Erythroblast (primary cell): ENCODE measurements around the gene FTO.
"Not testable (repeated sequence)": the region's sequence is repeated elsewhere in the genome, so short reads cannot be mapped to it uniquely, and the experiment has no call there.

Source experiments
- DNase-seq, 2 experiments: peaks; one replicate each; lab custom pipeline; 2025; lab: John Stamatoyannopoulos, UW
- GATA1 ChIP-seq: IDR thresholded peaks from 2 replicates; pipeline ENCODE4 v1.6.1; 2011; ENCODE audit warnings: low read depth, mild to moderate bottlenecking, control low read depth, low read length, moderate library complexity
- POLR2A ChIP-seq: IDR thresholded peaks from 2 replicates; pipeline ENCODE4 v1.6.1; 2011; ENCODE audit warnings: mild to moderate bottlenecking, low read length

Gene FTO

DNA sequence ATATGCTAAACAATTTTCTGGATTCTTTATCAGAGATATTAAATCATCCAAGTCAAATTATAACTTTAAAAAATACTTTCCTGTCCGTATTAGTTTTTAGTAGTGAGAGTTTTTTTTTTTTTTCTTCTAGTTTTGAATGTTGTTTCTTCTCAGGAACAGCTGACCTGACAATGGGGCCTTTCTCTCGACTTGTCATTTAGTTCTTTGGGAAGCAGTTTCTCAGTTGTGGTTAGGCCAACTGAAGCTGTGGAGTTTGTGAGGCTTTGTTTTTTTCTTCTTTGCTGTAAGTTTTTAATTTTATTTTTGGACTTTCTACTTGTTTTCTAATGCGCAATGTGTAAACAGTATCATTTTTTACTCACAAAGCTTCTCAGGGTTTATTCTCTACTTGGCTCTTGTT is 140.8 kb downstream of the FTO start:
- TF ChIP-seq GATA1, result no peak
- no peak for TF ChIP-seq POLR2A
- DNase-seq, result no peak

DNA sequence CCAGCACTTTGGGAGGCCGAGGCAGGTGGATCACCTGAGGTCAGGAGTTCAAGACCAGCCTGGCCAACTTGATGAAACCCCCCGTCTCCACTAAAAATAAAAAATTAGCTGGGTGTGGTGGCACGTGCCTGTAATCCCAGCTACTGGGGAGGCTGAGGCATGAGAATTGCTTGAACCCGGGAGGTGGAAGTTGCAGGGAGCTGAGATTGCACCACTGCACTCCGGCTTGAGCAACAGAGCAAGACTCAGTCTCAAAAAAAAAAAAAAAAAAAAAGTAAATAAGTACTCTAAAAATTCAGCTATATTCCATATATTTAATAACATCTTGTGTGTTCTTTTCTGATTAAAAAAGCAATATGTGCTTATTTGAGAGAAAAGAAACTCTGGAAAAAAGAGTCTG is 142.6 kb downstream of the FTO start:
- not testable (repeated sequence) for DNase-seq

DNA sequence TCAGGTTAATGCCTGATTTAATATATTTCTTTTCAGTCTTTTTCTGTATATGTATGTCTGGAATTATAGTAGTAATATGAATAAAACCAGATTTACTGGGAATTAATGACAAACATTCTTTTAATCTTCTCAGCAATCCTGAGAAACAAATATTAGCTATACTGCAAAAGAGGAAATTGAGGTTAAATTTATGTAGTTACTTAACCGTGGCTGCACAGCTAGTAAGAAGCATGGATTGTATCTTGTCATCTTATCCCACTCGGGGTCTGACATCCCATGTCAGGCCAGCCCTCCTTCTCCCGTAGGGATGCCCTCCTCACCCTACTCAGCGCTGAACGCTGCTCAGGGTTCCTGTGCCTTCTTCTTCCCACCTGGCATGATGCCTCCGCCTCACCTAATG is 143.0 kb downstream of the FTO start:
- DNase-seq, result no peak
- no peak for TF ChIP-seq POLR2A
- TF ChIP-seq GATA1, result no peak

DNA sequence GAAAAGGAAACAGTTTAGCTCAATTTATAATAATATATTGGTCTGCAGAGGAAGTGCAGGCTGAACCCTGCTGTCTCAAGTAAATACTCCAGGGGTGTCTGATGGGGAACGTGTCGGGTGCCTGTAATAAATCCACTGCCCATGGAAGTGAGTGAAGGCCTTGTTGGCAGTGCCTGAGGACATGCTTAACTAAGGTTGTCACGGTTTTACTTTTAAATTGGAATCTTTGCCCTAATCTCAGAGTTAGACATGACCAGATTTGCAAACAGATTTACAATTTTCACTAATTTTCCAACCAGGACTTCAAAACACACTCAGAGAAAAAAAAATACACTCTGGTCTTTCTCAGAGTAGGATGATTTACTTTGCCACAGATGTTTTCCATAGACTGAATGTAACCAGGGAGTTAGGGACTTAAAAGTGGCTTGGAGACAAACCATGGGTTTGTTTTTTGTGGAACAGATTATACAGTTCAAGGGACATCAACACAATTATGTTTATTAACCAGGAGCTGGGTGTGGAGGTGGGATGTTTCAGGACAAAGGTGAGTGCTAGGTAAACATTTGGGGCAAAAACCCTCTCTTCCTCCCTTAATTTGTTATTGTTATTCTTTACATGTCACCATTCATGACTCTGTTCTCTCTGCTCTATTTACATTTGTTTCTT is 144.5 kb downstream of the FTO start:
- TF ChIP-seq POLR2A (no peak), GATA1 (no peak)
- no peak for DNase-seq

DNA sequence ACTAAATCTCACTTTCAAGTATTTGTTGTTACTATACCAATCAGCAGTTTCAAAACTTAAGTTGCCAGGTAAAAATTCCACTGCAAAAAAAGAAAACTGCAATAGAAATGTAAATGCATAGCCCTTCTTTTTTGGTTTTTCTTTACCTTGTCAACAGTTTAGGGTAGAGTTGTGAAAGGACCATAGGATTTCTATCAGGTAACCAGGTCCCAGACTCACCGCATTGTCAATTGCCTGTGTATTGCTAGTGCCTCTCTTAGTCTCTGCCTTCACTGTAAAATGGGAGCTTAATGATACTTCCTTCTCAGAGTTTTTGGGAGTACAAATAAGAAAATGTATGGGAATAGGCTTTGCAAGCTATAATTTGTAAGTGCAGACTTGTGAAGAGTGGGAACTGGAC is 145.0 kb downstream of the FTO start:
- TF ChIP-seq GATA1, result no peak
- DNase-seq, result no peak

GRCh38 chr16:53849585-53849984 is 145.6 kb downstream of the FTO start:
- TF ChIP-seq GATA1 (no peak), POLR2A (no peak)
- no peak for DNase-seq

DNA sequence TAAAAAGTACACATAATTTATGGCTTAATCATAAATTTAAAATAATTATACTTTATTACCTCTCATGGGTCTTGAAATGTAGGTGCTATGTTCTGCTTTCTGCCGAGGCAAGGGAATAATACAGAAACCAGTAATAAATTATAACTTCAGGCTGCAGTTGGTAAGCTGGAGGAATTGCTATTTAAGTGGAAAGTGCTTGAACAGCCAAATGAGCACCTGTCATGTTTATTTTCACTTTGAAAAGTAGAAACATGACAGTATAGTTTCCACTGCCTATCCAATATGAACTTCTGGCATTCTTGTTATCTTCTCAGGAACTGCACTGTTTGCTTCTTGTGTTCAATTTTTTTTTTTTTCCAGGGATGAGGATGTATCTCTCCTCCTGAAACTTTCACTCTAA is 146.0 kb downstream of the FTO start:
- TF ChIP-seq POLR2A, result no peak
- DNase-seq, result no peak

DNA sequence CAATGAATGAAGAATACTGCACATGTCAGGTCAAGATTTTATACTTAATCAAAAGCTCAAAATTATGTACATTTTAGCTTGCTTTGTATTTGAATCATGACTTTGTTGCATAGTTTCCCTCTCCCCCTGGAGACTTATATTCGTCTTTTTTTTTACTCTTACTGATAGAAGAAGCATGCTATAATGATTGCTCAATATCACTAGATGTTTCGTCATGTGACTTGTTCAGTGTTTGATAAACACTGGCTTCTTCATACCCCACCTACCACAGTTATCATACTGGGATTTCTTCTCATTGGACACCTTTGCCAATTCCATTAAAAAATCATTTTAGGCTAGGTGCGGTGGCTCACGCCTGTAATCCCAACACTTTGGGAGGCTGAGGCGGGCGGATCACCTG is 148.7 kb downstream of the FTO start:
- no peak for TF ChIP-seq POLR2A
- no peak for TF ChIP-seq GATA1
- DNase-seq, result no peak

DNA sequence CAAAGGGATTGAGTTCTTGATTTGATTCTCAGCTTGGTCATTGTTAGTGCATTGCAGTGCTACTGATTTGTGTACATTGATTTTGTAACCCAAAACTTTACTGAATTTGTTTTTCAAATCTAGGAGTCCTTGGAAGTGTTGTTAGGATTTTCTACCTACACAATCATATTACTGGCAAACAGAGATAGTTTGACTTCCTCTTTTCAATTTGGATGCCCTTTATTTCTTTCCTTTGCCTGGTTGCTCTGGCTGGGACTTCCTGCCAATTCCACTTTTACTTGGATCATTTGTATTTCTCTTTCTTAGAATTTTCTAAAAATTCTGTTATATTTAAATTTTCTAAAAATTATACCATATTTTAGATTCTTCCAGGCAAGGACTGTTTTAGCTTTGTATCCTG is 151.1 kb downstream of the FTO start:
- DNase-seq, result no peak
- no peak for TF ChIP-seq POLR2A
- no peak for TF ChIP-seq GATA1

- no peak for TF ChIP-seq GATA1
- TF ChIP-seq POLR2A, result no peak
Observed at GRCh38 chr16:53855511-53855910, 151.6 kb downstream of the FTO start.

DNA sequence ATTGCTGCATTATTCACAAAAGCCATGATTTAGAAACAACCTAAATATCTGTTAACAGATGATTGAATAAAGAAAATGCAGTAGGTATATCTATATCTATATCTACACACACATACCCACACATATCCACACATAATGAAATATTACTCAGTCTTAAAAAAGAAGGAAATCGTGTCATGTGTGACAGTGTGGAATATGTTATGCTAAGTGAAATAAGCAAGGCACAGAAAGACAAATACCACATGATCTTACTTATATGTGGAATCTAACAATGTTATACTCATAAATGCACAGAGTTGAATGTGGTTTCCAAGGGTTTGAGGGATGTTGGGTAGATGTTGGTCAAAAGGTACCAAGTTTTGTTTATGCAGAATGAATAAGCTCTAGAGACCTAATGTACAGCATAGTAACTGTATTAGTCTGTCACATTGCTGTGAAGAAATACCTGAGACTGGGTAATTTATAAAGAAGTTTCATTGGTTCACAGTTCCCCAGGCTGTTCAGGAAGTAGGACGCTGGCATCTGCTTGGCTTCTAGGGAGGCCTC is 156.1 kb downstream of the FTO start:
- TF ChIP-seq GATA1, result no peak
- TF ChIP-seq POLR2A, result no peak
- no peak for DNase-seq

More at GRCh38 chr16:53855511-53855910, 151.6 kb downstream of the FTO start:
- DNase-seq, result no peak

GRCh38 chr16:53863861-53864260 is 159.9 kb downstream of the FTO start:
- no peak for TF ChIP-seq POLR2A
- TF ChIP-seq GATA1, result no peak
- no peak for DNase-seq

GRCh38 chr16:53864819-53865493 is 161.0 kb downstream of the FTO start:
- TF ChIP-seq POLR2A (no peak), GATA1 (no peak)
- DNase-seq, result no peak

GRCh38 chr16:53865494-53865863 is 161.5 kb downstream of the FTO start:
- DNase-seq, result no peak
- no peak for TF ChIP-seq POLR2A
- no peak for TF ChIP-seq GATA1

DNA sequence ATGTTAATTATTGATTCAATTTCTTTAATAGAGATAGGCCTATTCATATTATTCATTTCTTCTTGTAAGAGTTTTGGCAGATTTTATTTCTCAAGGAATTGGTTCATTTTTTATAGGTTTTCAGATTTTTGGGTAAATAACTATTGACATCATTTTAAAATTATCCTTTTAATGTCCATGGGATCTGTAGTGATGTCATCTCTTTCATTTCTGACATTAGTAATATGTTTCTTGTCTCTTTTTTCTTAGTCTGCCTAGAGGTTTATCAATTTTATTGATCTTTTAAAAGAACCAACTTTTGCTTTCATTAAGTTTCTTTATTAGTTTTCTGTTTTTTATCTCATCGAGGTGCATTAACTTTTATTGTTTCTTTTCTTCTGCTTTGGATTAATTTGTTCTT is 162.6 kb downstream of the FTO start:
- TF ChIP-seq POLR2A (no peak), GATA1 (no peak)
- no peak for DNase-seq
